ENCODE data around the gene RRP7A.

DNA sequence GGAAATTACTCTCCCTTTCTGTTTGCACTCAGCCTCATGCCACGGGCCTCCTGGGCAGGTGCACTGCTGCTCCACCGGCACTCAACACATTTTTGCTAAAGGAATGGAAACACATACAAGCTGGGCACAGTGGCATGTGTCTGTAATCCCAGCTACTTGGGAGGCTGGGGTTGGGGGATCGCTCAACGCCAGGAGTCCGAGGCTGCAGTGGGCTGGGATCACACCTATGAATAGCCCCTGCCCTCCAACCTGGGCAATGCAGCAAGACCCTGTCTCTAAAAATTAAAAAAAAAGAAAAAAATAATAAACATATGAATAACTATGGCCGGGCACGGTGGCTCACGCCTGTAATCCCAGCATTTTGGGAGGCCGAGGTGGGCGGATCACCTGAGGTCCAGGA lies 30.6 kb downstream of the RRP7A start:
- TF ChIP-seq, protein P1, sequence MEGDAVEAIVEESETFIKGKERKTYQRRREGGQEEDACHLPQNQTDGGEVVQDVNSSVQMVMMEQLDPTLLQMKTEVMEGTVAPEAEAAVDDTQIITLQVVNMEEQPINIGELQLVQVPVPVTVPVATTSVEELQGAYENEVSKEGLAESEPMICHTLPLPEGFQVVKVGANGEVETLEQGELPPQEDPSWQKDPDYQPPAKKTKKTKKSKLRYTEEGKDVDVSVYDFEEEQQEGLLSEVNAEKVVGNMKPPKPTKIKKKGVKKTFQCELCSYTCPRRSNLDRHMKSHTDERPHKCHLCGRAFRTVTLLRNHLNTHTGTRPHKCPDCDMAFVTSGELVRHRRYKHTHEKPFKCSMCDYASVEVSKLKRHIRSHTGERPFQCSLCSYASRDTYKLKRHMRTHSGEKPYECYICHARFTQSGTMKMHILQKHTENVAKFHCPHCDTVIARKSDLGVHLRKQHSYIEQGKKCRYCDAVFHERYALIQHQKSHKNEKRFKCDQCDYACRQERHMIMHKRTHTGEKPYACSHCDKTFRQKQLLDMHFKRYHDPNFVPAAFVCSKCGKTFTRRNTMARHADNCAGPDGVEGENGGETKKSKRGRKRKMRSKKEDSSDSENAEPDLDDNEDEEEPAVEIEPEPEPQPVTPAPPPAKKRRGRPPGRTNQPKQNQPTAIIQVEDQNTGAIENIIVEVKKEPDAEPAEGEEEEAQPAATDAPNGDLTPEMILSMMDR (IDR thresholded peaks at IDR 0.05; ENCODE audit: borderline replicate concordance, extremely low read depth, low read length, poor library complexity, severe bottlenecking) = no peak
- no peak for TF ChIP-seq EZH2 (IDR thresholded peaks at IDR 0.05; ENCODE audit: borderline replicate concordance, low read depth, low read length, severe bottlenecking)
